SK-N-MC (cell line): ENCODE data around the gene TSHZ3.

Experiments used
- EZH2 ChIP-seq: fragments of 200-600 bp; sonication (generic); IDR thresholded peaks from one replicate; pipeline ENCODE4 v1.6.1; 2017; ENCODE audit warnings: antibody characterized with exemption
- FOXP2 ChIP-seq: optimal IDR thresholded peaks from 2 replicates; pipeline ENCODE3; 2011; ENCODE audit warnings: mild to moderate bottlenecking, moderate library complexity; ENCODE audit not compliant: insufficient read depth; ENCODE audit errors: extremely low read length, control extremely low read depth
- POLR2AphosphoS5 ChIP-seq: IDR thresholded peaks from 2 replicates; pipeline ENCODE4 v1.6.1; 2012; ENCODE audit warnings: mild to moderate bottlenecking, low read depth, low read length, borderline replicate concordance

DNA sequence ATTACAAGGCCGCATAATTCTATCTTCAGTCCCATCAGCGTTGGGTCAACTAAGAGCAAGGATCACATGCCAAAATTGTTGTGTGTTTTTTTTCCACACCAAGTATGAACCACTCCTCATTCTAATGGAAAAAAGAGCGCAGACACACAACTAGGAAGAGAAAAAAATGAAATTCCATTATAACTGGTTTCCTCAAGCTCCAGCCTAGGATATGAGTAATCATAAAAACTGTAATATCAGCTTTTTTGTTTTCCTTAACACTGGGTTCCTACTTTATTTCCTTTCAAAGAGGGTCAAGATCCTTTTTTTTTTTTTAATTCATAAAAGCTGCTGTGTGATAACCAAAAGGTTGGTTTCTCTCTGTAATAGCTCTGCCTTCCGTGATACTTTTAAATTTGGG, 19.4 kb downstream of the TSHZ3 start:
- TF ChIP-seq POLR2AphosphoS5 (0 out of 2 replicates have a peak, but pooled peaks have one; percentile 3), EZH2 (no peak), FOXP2 (no peak)
